ENCODE data around the gene SLC5A11. TPM values are rescaled to one million over a fixed set of nuclear protein-coding genes. Genes with fewer than 3 reads are reported as not detected.
"Not testable (repeated sequence)": the region's sequence is repeated elsewhere in the genome, so short reads cannot be mapped to it uniquely, and the experiment has no call there.

Gene SLC5A11
- total and polyA plus RNA-seq, 12 donors = 0.06 to 0.12 TPM; not detected in 10

DNA sequence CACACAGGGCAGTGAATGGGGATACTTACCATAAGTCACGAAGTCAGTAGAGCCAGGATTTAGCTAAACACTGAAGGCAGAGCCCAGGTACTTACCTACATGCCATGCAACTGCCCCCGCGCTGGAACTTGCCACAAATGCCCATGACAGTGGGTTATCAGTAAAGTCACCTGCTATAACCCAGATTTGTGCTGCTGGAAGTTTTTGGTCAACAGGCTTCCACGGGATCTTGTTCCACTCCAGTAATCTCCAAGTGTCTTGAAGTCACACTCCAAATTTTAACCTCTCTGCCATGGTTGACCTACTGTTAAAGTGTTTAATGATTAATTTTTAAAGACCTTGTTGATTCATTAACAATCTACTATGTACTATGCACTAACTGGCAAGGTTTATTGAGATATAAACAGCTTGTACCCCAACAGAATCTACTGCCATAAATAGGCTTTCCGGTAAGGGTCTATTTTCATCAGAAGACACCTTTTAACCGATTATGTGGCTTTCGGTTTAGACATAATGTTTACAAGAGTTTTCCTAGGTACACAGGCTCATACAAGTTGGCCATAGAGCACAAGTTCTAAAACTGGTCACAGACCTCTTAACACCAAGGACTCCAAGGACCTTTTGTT lies 6.3 kb upstream of the SLC5A11 start:
- no peak for TF ChIP-seq CTCF (IDR thresholded peaks at IDR 0.05)
- no peak overlapping the region for H3K4me3 ChIP-seq

DNA sequence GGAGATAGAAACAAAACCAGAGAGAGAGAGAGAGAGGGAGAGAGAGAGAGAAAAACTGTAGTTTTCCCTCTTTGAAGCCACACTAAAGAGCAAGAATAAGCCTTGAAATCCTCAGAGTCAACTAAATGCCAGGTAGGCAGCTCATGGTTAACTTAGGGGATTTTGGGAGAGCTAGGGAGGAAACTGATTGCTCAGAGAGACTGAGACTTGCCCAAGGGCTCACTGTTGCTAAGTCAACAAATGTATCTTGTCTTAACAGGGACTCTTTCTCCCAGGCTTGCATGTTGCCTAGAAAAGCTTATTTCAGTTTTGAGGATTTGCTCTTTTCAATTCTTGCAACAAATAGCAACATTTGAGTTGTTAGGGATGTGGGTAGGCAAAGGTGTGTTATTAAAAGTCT lies 4.5 kb upstream of the SLC5A11 start:
- no peak for TF ChIP-seq CTCF (IDR thresholded peaks at IDR 0.05)
- H3K36me3 ChIP-seq = no peaks in the 10 kb centered on the region
- no peak overlapping the region for H3K27ac ChIP-seq
- intact Hi-C loops (cut with DNase I) = no loop called here
- H3K4me3 ChIP-seq = no peak overlapping the region
- H3K27me3 ChIP-seq = no peaks in the 10 kb centered on the region
- ATAC-seq (no peak), DNase-seq (no peak)
- H3K4me1 ChIP-seq = peaks cover 0 to 11% (median 0%) of the 10 kb centered on the region in 9 donors
- no peaks in the 10 kb centered on the region for H3K9me3 ChIP-seq

More for the DNA sequence above, 6.3 kb upstream of the SLC5A11 start:
- no peaks in the 10 kb centered on the region for H3K27me3 ChIP-seq
- ATAC-seq (peak in 1 of 8 donors; percentile 25), DNase-seq (no peak)
- no peak overlapping the region for H3K27ac ChIP-seq
- peaks cover 0 to 11% (median 0%) of the 10 kb centered on the region in 9 donors for H3K4me1 ChIP-seq
- intact Hi-C loops (cut with DNase I) = no loop called here
- WGBS, 2 donors = 86 to 90% methylated on average over 7 of the region's 7 CpGs
- no peaks in the 10 kb centered on the region for H3K36me3 ChIP-seq
- H3K9me3 ChIP-seq = no peaks in the 10 kb centered on the region

GRCh38 chr16:24844101-24845030 lies 1.4 kb upstream of the SLC5A11 start:
- TF ChIP-seq CTCF (IDR thresholded peaks at IDR 0.05) = no peak
- Histone ChIP-seq H3K4me3 (no peak overlapping the region), H3K27ac (no peak overlapping the region), H3K4me1 (peaks cover 0 to 3% (median 0%) of the 10 kb centered on the region in 9 donors), H3K27me3 (no peaks in the 10 kb centered on the region), H3K36me3 (no peaks in the 10 kb centered on the region), H3K9me3 (no peaks in the 10 kb centered on the region)
- ATAC-seq (peak in 1 of 8 donors; percentile 19), DNase-seq (no peak)
- intact Hi-C loops (cut with DNase I) = no loop called here
- WGBS, 2 donors = 78% methylated on average over 17 of the region's 17 CpGs

- H3K4me3 ChIP-seq; ATAC-seq; intact Hi-C loops (cut with DNase I); H3K27me3 ChIP-seq; H3K27ac ChIP-seq; DNase-seq; H3K4me1 ChIP-seq; H3K9me3 ChIP-seq; H3K36me3 ChIP-seq: not testable (repeated sequence)
- 90 to 92% methylated on average over 2 of the region's 2 CpGs for WGBS, 2 donors
Observed at GRCh38 chr16:24845031-24845365, 765 bp upstream of the SLC5A11 start.

Data from heart right ventricle (tissue), 16 donors.